Uterus (tissue), 2 donors: ENCODE results near the gene WSCD2.

Source experiments
- CTCF ChIP-seq, 4 experiments: fragments of 200-600 bp in 2 of 4; fragments of 450-650 bp in 2 of 4; sonication (generic) in 2 of 4; IDR thresholded peaks; one replicate each; pipeline ENCODE4 v1.5.1; 2016 to 2019; ENCODE audit warnings: antibody characterized with exemption in 4 of 4, mild to moderate bottlenecking in 2 of 4, moderate library complexity in 1 of 4
- POLR2A ChIP-seq, 2 donors: fragments of 450-650 bp; IDR thresholded peaks; one replicate each; pipeline ENCODE4 v1.6.1; 2016; ENCODE audit warnings: antibody characterized with exemption in 2 of 2, mild to moderate bottlenecking in 1 of 2, moderate library complexity in 1 of 2

- TF ChIP-seq CTCF (IDR thresholded peaks at IDR 0.05): no peak
- no peak for TF ChIP-seq POLR2A (IDR thresholded peaks at IDR 0.05)
Measured at GRCh38 chr12:108104657-108105056, 24.4 kb upstream of the WSCD2 start.
